K562 (cell line): ENCODE results near the gene TAF11L13. TPM values are rescaled to one million over a fixed set of nuclear protein-coding genes. Genes with fewer than 3 reads are reported as not detected.

Experiments
- ATAC-seq: fragments of 200-7000 bp; cut with Tn5 transposase; 3 replicates; pipeline ENCODE4 v1.9.1; 2020; ENCODE audit warnings: moderate library complexity
- BruUV-seq: library from RNA; stranded (reverse); fragments of 400-500 nt; replicated peaks from 2 replicates; lab custom pipeline; 2021; lab: Mats Ljungman, UMichigan
- CTCF ChIA-PET: fragments of 300-600 bp; formaldehyde crosslinking; extraction: SDS; loops from one replicate; lab custom pipeline; 2021; ENCODE audit warnings: low intra/inter-chr PET ratio; lab: Yijun Ruan, JAX
- POLR2A ChIA-PET: fragments of 300-600, 350-650 bp; sonication (Branson Sonifier 250); formaldehyde crosslinking; extraction: SDS; loops from one replicate; lab custom pipeline; 2021; ENCODE audit warnings: antibody characterized with exemption, inconsistent platforms; lab: Yijun Ruan, JAX
- DNase-seq, 4 experiments: peaks; one replicate each; pipeline versions ENCODE4 v3.0.0 to v3.0.0-alpha.2; 2011 to 2018; ENCODE audit warnings: low spot score in 3 of 4, mixed read lengths in 3 of 4; ENCODE audit errors: extremely low read depth in 1 of 4
- FAIRE-seq: peaks from 2 replicates; lab custom pipeline; 2011; peaks lifted over from hg19 to GRCh38; lab: Jason Lieb, UNC
- H2AFZ ChIP-seq: 2 replicates; pipeline ENCODE4 v1.6.0; 2011; ENCODE audit warnings: low read depth, low read length, control low read depth, inconsistent platforms
- H3K27ac ChIP-seq: fragments of 200-600 bp; 3 replicates; pipeline ENCODE4 v1.8.0; 2011; ENCODE audit warnings: low read depth, mild to moderate bottlenecking, control low read depth, inconsistent platforms, low read length, moderate library complexity, mixed read lengths; ENCODE audit errors: extremely low read depth
- H3K27me3 ChIP-seq, 2 experiments: fragments of 300-600 bp in 1 of 2; 2 replicates in 1 of 2; 3 replicates in 1 of 2; pipeline versions ENCODE4 v1.6.0 to v1.8.0; 2011; ENCODE audit warnings: inconsistent platforms in 2 of 2, low read length in 2 of 2, mild to moderate bottlenecking in 1 of 2, mixed read lengths in 1 of 2, moderate library complexity in 1 of 2; ENCODE audit not compliant: control insufficient read depth in 2 of 2, insufficient read depth in 2 of 2
- H3K36me3 ChIP-seq: fragments of 300-600 bp; 3 replicates; pipeline ENCODE4 v1.8.0; 2011; ENCODE audit warnings: mild to moderate bottlenecking, low read length, inconsistent platforms; ENCODE audit not compliant: control insufficient read depth, insufficient read depth
- H3K4me1 ChIP-seq, 2 experiments: fragments of 200-600 bp in 1 of 2; replicated peaks in 1 of 2; 2 replicates in 1 of 2; 3 replicates in 1 of 2; pipeline versions ENCODE4 v1.5.1 to v1.8.0; 2011; ENCODE audit warnings: inconsistent platforms in 2 of 2, low read length in 2 of 2, mild to moderate bottlenecking in 1 of 2, mixed read lengths in 1 of 2, moderate library complexity in 1 of 2; ENCODE audit not compliant: control insufficient read depth in 2 of 2, insufficient read depth in 2 of 2
- H3K4me2 ChIP-seq: 2 replicates; pipeline ENCODE4 v1.6.1; 2011; ENCODE audit warnings: low read length, control low read depth, inconsistent platforms, mixed read lengths; ENCODE audit not compliant: insufficient read depth
- H3K4me3 ChIP-seq: fragments of 200-600 bp; sonication (generic), shearing (Covaris generic); 2 replicates; pipeline ENCODE4 v1.5.1; 2016; ENCODE audit warnings: control low read depth, inconsistent platforms
- H3K79me2 ChIP-seq: fragments of 200-600 bp; 3 replicates; pipeline ENCODE4 v1.8.0; 2011; ENCODE audit warnings: low read length, inconsistent platforms; ENCODE audit not compliant: control insufficient read depth, insufficient read depth
- H3K9ac ChIP-seq, 2 experiments: 2 replicates each; pipeline versions ENCODE4 v1.6.0 to v1.6.1; 2011; ENCODE audit warnings: low read depth in 2 of 2, low read length in 2 of 2, control low read depth in 1 of 2, inconsistent platforms in 1 of 2, mild to moderate bottlenecking in 1 of 2, mixed read lengths in 1 of 2; ENCODE audit not compliant: insufficient read depth in 1 of 2
- H3K9me1 ChIP-seq: one replicate; pipeline ENCODE4 v1.6.0; 2011; ENCODE audit warnings: inconsistent platforms, mild to moderate bottlenecking, low read length, moderate library complexity; ENCODE audit not compliant: control insufficient read depth, insufficient read depth
- H3K9me3 ChIP-seq: replicated peaks from 2 replicates; pipeline ENCODE4 v1.5.1; 2011; ENCODE audit warnings: low read depth, low read length, inconsistent platforms; ENCODE audit not compliant: control insufficient read depth, insufficient read depth
- H4K20me1 ChIP-seq: replicated peaks from 2 replicates; pipeline ENCODE4 v1.6.1; 2011; ENCODE audit warnings: low read length, inconsistent platforms, mixed read lengths; ENCODE audit not compliant: control insufficient read depth, insufficient read depth
- DDX20 ChIP-seq: fragments of 450-650 bp; IDR thresholded peaks from 2 replicates; pipeline ENCODE4 v1.6.1; 2016; ENCODE audit warnings: missing genetic modification characterization, low read depth, mild to moderate bottlenecking, missing compliant biosample characterization, moderate library complexity
- LCOR ChIP-seq: sonication (generic); formaldehyde crosslinking; IDR thresholded peaks from 2 replicates; pipeline ENCODE4 v1.8.0; 2022; ENCODE audit warnings: mild to moderate bottlenecking, missing genetic modification reagents
- NFIC ChIP-seq: fragments of 450-650 bp; IDR thresholded peaks from 2 replicates; pipeline ENCODE4 v1.6.1; 2017; ENCODE audit warnings: mild to moderate bottlenecking, inconsistent platforms
- WGBS: fragments of 100-300 bp; shearing (Covaris generic); methylation state at CpG from one replicate; pipeline ENCODE4 v1.1.6; 2016; ENCODE audit warnings: low coverage, mixed read lengths; ENCODE audit not compliant: insufficient coverage; ENCODE audit errors: missing lambda C conversion rate; 5-methylcytosine and 5-hydroxymethylcytosine counted together
- in situ Hi-C: fragments of 300-500 bp; cut with MboI; formaldehyde crosslinking; loops from 4 replicates; pipeline ENCODE4 v1.15.0; 2018; ENCODE audit warnings: inconsistent platforms, mixed read lengths
- intact Hi-C: fragments of 100-400 bp; cut with micrococcal nuclease; formaldehyde crosslinking; loops from 2 replicates; pipeline ENCODE4 v1.14.2; 2022
- polyA plus RNA-seq, 8 experiments: library from polyadenylated mRNA; depleted of rRNA in 4 of 8; stranded (reverse) in 5 of 8; unstranded in 3 of 8; fragments of >200 nt; fragmentation: Nextera tagmentation in 2 of 8; fragmentation: Illumina TruSeq in 1 of 8; extraction: Ambion mirVana in 2 of 8; extraction: Trizol in 1 of 8; gene quantifications; 2 replicates each; pipeline versions ENCODE4 v1.2.1 to v1.2.3, GENCODE V29; 2011 to 2014; ENCODE audit warnings: inconsistent platforms in 1 of 8, missing spikeins in 1 of 8
- total RNA-seq, 7 experiments: library from RNA; depleted of rRNA in 6 of 7; stranded (reverse); fragments of >200 nt in 6 of 7; fragmentation: Illumina TruSeq in 2 of 7; extraction: Trizol in 2 of 7; gene quantifications; 2 replicates each; pipeline versions ENCODE4 v1.2.1 to v1.2.3, GENCODE V29; 2011 to 2021; ENCODE audit warnings: low replicate concordance in 1 of 7
- TF ChIP-seq, protein P1 (sequence below): fragments of 250-450 bp; sonication (Bioruptor Pico); IDR thresholded peaks from 2 replicates; pipeline ENCODE4 v1.5.1; 2021; ENCODE audit warnings: mild to moderate bottlenecking
- TF ChIP-seq, protein P2 (sequence below): IDR thresholded peaks from 2 replicates; pipeline ENCODE4 v1.6.1; 2011; ENCODE audit warnings: borderline replicate concordance, low read depth, mild to moderate bottlenecking, moderate library complexity, low read length; ENCODE audit not compliant: insufficient read depth, poor library complexity, severe bottlenecking
- TF ChIP-seq, protein P3 (sequence below), 3 experiments: IDR thresholded peaks in 2 of 3; conservative IDR thresholded peaks in 1 of 3; 2 replicates each; pipeline ENCODE4 v1.5.1; 2011 to 2012; ENCODE audit warnings: low read length in 3 of 3, mild to moderate bottlenecking in 3 of 3, control low read depth in 2 of 3, improper control_type of control experiment in 1 of 3, inconsistent platforms in 1 of 3, low read depth in 1 of 3, mixed read lengths in 1 of 3, moderate library complexity in 1 of 3; ENCODE audit not compliant: insufficient read depth in 2 of 3

The TAF11L13 gene
- total and polyA plus RNA-seq, 9 of the 15 experiments (the other 6 are each of a cell fraction or from before 2014, with no cell fraction given): not detected

DNA sequence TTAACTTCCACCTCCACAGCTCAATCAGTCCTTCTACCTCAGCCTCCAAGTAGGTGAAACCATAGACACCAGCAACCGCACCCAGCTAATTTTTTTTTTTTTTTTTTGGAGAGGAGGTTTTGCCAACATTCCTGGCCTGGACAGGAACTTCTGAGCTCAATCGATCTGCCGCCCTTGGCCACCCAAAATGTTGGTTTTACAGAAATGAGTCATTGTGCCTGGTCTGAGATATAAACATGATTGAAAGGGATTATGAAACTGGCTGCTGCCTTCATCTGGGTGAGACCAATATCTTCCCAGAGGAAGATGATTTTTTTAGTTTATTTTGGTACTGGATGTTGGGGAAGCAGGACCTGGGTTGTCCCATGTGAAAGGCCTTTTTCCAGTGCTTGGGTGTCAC, 12.5 kb upstream of the TAF11L13 start:
- no peaks in the 10 kb centered on the region for H3K36me3 ChIP-seq
- H4K20me1 ChIP-seq: no peaks in the 10 kb centered on the region
- CTCF ChIA-PET: no interaction called here
- H3K4me3 ChIP-seq: no peak overlapping the region
- no peaks in the 10 kb centered on the region for H3K27me3 ChIP-seq
- TF ChIP-seq, protein P1, sequence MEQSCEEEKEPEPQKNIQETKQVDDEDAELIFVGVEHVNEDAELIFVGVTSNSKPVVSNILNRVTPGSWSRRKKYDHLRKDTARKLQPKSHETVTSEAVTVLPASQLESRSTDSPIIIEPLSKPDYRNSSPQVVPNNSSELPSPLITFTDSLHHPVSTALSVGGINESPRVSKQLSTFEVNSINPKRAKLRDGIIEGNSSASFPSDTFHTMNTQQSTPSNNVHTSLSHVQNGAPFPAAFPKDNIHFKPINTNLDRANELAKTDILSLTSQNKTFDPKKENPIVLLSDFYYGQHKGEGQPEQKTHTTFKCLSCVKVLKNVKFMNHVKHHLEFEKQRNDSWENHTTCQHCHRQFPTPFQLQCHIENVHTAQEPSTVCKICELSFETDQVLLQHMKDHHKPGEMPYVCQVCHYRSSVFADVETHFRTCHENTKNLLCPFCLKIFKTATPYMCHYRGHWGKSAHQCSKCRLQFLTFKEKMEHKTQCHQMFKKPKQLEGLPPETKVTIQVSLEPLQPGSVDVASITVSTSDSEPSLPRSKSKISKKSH: no peak
- intact Hi-C loops (no loop called here), in situ Hi-C loops (no loop called here)
- no peaks in the 10 kb centered on the region for H3K79me2 ChIP-seq
- BruUV-seq: no TSS peak
- no peak for ATAC-seq
- 0% methylated on average over 3 of the region's 3 CpGs for WGBS
- no peaks in the 10 kb centered on the region for H3K9me1 ChIP-seq
- FAIRE-seq: no peak
- POLR2A ChIA-PET: no interaction called here
- peaks cover 0 to 4% of the 10 kb centered on the region in 2 experiments; a peak in 1 of 5 replicates for H3K4me1 ChIP-seq
- H3K27ac ChIP-seq: no peak overlapping the region
- no peaks in the 10 kb centered on the region for H3K9me3 ChIP-seq
- H2AFZ ChIP-seq: no peak overlapping the region
- DNase-seq: no peak
- no peak overlapping the region for H3K4me2 ChIP-seq
- no peak overlapping the region for H3K9ac ChIP-seq

DNA sequence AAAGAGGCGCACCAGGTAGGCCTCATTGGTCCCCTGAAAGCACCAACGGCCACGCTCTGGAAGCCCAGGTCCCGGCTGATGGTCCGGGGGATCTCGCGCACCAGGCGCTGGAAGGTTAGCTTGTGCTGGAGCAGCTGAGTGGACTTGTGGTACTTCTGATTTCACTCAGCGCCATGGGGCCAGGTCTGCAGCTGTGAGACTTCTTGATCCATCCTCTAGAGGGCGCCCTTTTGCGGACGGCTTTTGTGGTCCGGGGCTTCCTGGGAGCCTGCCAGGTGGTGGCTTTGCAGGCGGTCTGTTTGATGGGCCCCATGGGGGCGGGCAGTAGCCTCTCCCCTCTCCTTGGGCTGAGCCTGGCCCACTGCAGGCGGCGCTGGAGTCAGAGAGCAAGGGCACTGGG, 11.3 kb upstream of the TAF11L13 start:
- no peaks in the 10 kb centered on the region for H3K79me2 ChIP-seq
- ChIA-PET POLR2A (no interaction called here), CTCF (no interaction called here)
- TF ChIP-seq DDX20 (tag) (no peak), LCOR (CRISPR knock-in tag) (no peak), NFIC (peak; percentile 25)
- TF ChIP-seq, protein P2, sequence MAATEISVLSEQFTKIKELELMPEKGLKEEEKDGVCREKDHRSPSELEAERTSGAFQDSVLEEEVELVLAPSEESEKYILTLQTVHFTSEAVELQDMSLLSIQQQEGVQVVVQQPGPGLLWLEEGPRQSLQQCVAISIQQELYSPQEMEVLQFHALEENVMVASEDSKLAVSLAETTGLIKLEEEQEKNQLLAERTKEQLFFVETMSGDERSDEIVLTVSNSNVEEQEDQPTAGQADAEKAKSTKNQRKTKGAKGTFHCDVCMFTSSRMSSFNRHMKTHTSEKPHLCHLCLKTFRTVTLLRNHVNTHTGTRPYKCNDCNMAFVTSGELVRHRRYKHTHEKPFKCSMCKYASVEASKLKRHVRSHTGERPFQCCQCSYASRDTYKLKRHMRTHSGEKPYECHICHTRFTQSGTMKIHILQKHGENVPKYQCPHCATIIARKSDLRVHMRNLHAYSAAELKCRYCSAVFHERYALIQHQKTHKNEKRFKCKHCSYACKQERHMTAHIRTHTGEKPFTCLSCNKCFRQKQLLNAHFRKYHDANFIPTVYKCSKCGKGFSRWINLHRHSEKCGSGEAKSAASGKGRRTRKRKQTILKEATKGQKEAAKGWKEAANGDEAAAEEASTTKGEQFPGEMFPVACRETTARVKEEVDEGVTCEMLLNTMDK: peak; percentile 65
- TF ChIP-seq, protein P3, sequence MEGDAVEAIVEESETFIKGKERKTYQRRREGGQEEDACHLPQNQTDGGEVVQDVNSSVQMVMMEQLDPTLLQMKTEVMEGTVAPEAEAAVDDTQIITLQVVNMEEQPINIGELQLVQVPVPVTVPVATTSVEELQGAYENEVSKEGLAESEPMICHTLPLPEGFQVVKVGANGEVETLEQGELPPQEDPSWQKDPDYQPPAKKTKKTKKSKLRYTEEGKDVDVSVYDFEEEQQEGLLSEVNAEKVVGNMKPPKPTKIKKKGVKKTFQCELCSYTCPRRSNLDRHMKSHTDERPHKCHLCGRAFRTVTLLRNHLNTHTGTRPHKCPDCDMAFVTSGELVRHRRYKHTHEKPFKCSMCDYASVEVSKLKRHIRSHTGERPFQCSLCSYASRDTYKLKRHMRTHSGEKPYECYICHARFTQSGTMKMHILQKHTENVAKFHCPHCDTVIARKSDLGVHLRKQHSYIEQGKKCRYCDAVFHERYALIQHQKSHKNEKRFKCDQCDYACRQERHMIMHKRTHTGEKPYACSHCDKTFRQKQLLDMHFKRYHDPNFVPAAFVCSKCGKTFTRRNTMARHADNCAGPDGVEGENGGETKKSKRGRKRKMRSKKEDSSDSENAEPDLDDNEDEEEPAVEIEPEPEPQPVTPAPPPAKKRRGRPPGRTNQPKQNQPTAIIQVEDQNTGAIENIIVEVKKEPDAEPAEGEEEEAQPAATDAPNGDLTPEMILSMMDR (IDR thresholded peaks at IDR 0.05 in 2 of 3, conservative IDR thresholded peaks at IDR 0.05 in 1 of 3; ENCODE audit: insufficient read depth in 2 of 3, low read depth in 1 of 3, low read length in 3 of 3): peak; percentile 34 to 70 (median 49)
- FAIRE-seq (no peak), ATAC-seq (peak; percentile 84), DNase-seq (peak; percentile 32 to 62 (median 55))
- no TSS peak for BruUV-seq
- no peak overlapping the region for H3K27ac ChIP-seq
- H3K4me1 ChIP-seq: peaks cover 0 to 4% of the 10 kb centered on the region in 2 experiments; a peak in 1 of 5 replicates
- in situ Hi-C loops: no loop called here
- no peaks in the 10 kb centered on the region for H4K20me1 ChIP-seq
- H3K27me3 ChIP-seq: no peaks in the 10 kb centered on the region
- no peaks in the 10 kb centered on the region for H3K9me3 ChIP-seq
- H3K9ac ChIP-seq: no peak overlapping the region
- 6% methylated on average over 17 of the region's 17 CpGs for WGBS
- intact Hi-C loops: no loop called here
- no peak overlapping the region for H2AFZ ChIP-seq
- H3K4me3 ChIP-seq: no peak overlapping the region
- H3K4me2 ChIP-seq: no peak overlapping the region
- no peaks in the 10 kb centered on the region for H3K9me1 ChIP-seq
- H3K36me3 ChIP-seq: no peaks in the 10 kb centered on the region
